ENCODE data around the gene RAD51AP1.

GRCh38 chr12:4539167-4539870, 629 bp downstream of the RAD51AP1 start:
- TF ChIP-seq GATA2 (IDR thresholded peaks at IDR 0.05; ENCODE audit: insufficient read depth, insufficient read length, low read depth, low read length) (no peak), CTCF (IDR thresholded peaks at IDR 0.05; ENCODE audit: extremely low read depth in 1 of 2, insufficient read depth in 1 of 2, low read depth in 1 of 2, low read length in 2 of 2) (no peak), POLR2AphosphoS5 (IDR thresholded peaks at IDR 0.05; ENCODE audit: insufficient read depth, low read depth, low read length) (no peak), MAX (IDR thresholded peaks at IDR 0.05; ENCODE audit: insufficient read depth, insufficient read length) (no peak), POLR2A (IDR thresholded peaks at IDR 0.05; ENCODE audit: low read depth, low read length) (no peak), EZH2 (IDR thresholded peaks at IDR 0.05; ENCODE audit: borderline replicate concordance, low read depth, low read length, severe bottlenecking) (no peak), FOS (IDR thresholded peaks at IDR 0.05; ENCODE audit: borderline replicate concordance, insufficient read depth, low read length) (no peak), JUN (IDR thresholded peaks at IDR 0.05; ENCODE audit: borderline replicate concordance, insufficient read depth, insufficient read length, low read depth) (no peak)

Measured in endothelial cell of umbilical vein (primary cell).